Ishikawa (cell line): Measurements from ENCODE around the gene SERPINA3.

Source experiments
- CREB1 ChIP-seq: IDR thresholded peaks from 2 replicates; pipeline ENCODE4 v1.6.1; 2012; ENCODE audit warnings: low read depth
- MAX ChIP-seq: IDR thresholded peaks from 2 replicates; pipeline ENCODE4 v1.6.1; 2012
- RAD21 ChIP-seq: IDR thresholded peaks from 2 replicates; pipeline ENCODE4 v1.6.1; 2012; ENCODE audit warnings: low read depth
- REST ChIP-seq: IDR thresholded peaks from 2 replicates; pipeline ENCODE4 v1.6.1; 2012; ENCODE audit warnings: low read depth, mild to moderate bottlenecking

- TF ChIP-seq CREB1: no peak
- TF ChIP-seq REST: no peak
- no peak for TF ChIP-seq RAD21
- no peak for TF ChIP-seq MAX
These were observed 11.2 kb downstream of the SERPINA3 start for GRCh38 chr14:94623422-94623809.
